ENCODE data around the gene ANO3. TPM values are rescaled to one million over a fixed set of nuclear protein-coding genes. Genes with fewer than 3 reads are reported as not detected.

The ANO3 gene
- total RNA-seq, 1 donor from 2014 or later = 1.3 TPM

DNA sequence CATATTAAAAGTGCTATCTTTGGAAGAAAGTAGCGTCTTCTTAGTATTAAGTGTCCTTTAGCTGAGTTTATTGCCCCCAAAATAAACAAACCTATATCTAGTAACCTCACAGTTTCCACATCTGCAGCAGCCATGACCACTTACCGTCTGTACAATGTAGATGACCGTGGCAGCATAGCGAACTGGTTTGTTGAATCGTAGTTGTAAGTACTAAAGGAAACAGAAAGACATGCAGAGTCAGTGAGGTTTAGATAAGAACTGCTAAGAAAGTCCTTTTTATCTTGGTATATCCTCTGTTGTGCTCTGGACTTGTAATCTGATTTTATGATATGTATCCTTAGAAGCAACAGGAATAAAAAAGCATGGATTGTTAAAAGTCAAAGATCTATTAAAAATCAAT lies 380.6 kb downstream of the ANO3 start:
- DNase-seq = no peak

Other genes with a start within 250 kb of the ANO3 start
- gene MUC15, start 240.1 kb downstream of the ANO3 start, total RNA-seq = 3.2 TPM